ENCODE data around the gene UROD. TPM values are rescaled to one million over a fixed set of nuclear protein-coding genes. Genes with fewer than 3 reads are reported as not detected.
"Not testable (repeated sequence)": the region's sequence is repeated elsewhere in the genome, so short reads cannot be mapped to it uniquely, and the experiment has no call there.

UROD gene
- total RNA-seq, 2 experiments from 2014 or later, result 74.7 to 76.4 TPM

DNA sequence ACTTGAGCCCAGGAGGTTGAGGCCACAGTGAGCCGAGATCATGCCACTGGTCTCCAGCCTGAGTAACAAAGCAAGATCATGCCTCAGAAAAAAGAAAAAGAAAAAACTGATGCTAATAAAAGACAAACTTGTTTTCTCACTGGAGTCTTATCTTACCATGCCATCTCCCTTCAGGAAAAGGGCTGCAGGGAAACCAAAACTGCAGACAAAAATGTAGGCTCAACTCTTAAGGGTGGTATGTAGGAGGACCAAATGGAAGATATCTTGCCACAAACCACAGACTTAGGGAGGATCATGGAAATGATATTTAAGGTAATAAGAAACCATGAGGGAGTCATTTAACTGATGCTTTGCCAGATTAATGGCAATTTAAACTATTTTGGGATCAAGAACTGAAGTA, 32.9 kb downstream of the UROD start:
- Mint-ChIP-seq H3K4me1 (ENCODE audit: low read depth) (no peaks in the 10 kb centered on the region), H3K27me3 (ENCODE audit: low read depth) (no peaks in the 10 kb centered on the region), H3K36me3 (ENCODE audit: low read depth) (no peaks in the 10 kb centered on the region), H3K27ac (no peak overlapping the region), H3K4me3 (no peak overlapping the region), H3K9me3 (ENCODE audit: insufficient read depth) (no peaks in the 10 kb centered on the region)
- DNase-seq, result no peak
- CTCF ChIA-PET, result interaction anchor here (1.5 kb wide), 1 partner anchor 30 kb away, joined by 3 read pairs; no protein-coding TSS in a partner anchor
- POLR2A ChIA-PET, result no interaction called here
- ATAC-seq, result no peak

DNA sequence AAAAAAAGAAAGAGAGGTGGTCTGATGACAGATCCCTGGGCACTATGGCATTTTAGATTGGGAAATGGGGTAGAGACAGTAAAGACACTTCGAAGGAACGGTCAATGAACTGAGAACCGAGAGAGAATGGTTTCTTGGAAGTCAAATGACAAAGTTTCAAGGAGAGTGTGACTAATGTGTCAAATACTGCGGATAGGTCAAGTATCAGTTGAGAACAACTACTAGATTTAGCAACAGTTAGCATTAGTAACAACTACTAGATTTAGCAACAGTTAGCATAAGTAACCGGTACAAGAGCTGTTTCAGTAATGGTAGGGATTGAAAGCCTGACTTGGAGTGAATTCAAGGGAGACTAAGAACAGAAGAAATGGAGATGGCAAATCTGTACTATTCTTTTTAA, 35.0 kb downstream of the UROD start:
- no peak overlapping the region for H3K4me3 Mint-ChIP-seq
- no peaks in the 10 kb centered on the region for H3K9me3 Mint-ChIP-seq (ENCODE audit: insufficient read depth)
- ATAC-seq (no peak), DNase-seq (no peak)
- no peak overlapping the region for H3K27ac Mint-ChIP-seq
- H3K27me3 Mint-ChIP-seq (ENCODE audit: low read depth), result no peaks in the 10 kb centered on the region
- ChIA-PET CTCF (no interaction called here), POLR2A (no interaction called here)
- peaks cover 13% of the 10 kb centered on the region for H3K4me1 Mint-ChIP-seq (ENCODE audit: low read depth)
- H3K36me3 Mint-ChIP-seq (ENCODE audit: low read depth), result no peaks in the 10 kb centered on the region

DNA sequence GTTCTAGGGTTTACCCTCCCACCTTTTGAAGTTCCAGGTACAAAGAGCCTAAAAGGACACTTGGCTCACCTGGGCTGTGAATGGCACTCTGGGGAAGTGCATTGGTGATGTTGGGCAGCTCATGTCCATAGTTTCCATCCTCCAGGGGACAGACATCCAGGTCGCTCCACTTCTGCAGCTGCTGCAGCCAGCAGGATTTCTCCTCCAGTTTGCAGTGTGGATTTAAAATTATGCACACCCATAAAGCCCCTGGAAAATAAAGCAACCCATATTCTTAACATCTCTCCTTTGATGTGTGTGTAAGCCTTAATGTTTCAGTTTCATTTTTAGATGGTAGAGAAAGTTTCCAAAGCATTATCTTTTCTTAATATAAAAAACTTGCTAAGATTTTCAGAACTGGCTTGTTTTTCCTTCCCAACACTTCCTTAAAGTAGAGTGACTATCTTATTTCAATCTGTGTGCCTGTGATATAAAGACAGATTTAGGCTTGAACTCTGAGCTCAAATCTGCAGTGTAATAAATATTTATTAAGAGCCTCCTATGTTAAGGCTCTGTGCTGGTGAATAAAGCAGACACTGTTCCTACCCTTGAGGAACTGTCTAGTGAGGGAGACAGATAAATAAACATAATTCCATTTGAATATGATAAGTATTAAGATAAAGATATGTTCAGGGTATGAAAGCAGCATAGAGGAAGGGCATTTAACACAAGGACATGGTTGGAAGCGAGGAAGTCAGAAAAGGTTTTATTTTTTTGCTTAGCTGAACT, 39.1 kb downstream of the UROD start:
- ATAC-seq (peak; percentile 92), DNase-seq (peak; percentile 28)
- H3K4me3 Mint-ChIP-seq, result peak overlapping the region; percentile 67
- H3K9me3 Mint-ChIP-seq (ENCODE audit: insufficient read depth), result no peaks in the 10 kb centered on the region
- no peaks in the 10 kb centered on the region for H3K27me3 Mint-ChIP-seq (ENCODE audit: low read depth)
- no peaks in the 10 kb centered on the region for H3K36me3 Mint-ChIP-seq (ENCODE audit: low read depth)
- H3K27ac Mint-ChIP-seq, result peak overlapping the region; percentile 82
- ChIA-PET CTCF (interaction anchor here (0.7 to 1.7 kb wide), 6 partner anchors 16 to 252 kb away, joined by 3 to 6 read pairs (median 3); partner anchors contain the start of gene UROD), POLR2A (no interaction called here)
- H3K4me1 Mint-ChIP-seq (ENCODE audit: low read depth), result peaks cover 13% of the 10 kb centered on the region

DNA sequence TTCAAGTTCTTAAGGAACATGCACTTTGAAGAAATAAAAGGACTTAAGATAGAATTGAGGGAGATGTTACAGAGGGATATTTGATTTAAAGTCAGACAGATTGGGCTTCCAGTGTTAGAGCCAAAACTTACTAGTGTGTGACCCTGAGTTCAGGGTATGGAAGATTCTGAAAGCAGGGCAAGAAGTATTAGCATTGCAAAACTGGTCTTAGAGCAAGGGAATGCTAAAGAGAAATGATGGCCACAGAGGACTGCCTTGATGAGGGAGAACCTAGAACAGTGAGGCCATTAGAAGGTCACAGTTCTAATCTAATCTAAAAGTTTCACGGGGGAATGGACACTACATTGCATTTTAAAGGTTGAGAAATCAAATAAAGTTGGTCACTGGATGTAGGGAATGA, 45.5 kb downstream of the UROD start:
- no peak for ATAC-seq
- Mint-ChIP-seq H3K27ac (no peak overlapping the region), H3K36me3 (ENCODE audit: low read depth) (no peaks in the 10 kb centered on the region), H3K4me3 (no peak overlapping the region), H3K27me3 (ENCODE audit: low read depth) (no peaks in the 10 kb centered on the region), H3K4me1 (ENCODE audit: low read depth) (no peaks in the 10 kb centered on the region), H3K9me3 (ENCODE audit: insufficient read depth) (no peaks in the 10 kb centered on the region)
- CTCF ChIA-PET, result no interaction called here
- DNase-seq, result no peak
- POLR2A ChIA-PET, result no interaction called here

DNA sequence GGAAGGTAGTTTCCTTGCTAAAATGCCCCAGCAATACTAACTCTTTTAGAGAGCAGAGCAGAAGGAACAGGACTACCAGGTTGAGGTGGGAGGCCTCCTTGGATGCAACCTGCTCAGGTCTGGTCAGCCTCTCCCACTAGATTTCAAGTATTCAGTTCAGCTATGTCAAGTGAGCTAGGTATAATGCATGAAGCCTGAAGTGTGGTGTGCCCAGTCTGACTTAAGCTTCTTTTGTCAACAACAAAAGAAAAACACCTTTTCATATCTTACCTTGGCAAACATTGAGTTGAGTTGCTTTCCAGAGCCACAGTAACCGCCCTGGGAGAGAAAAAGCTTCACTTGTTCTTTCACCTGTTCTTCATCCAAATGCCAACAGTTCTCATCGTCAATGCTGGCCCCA, 47.8 kb downstream of the UROD start:
- CTCF ChIA-PET, result no interaction called here
- Mint-ChIP-seq H3K36me3 (ENCODE audit: low read depth) (no peaks in the 10 kb centered on the region), H3K4me1 (ENCODE audit: low read depth) (peaks cover 3% of the 10 kb centered on the region), H3K9me3 (ENCODE audit: insufficient read depth) (no peaks in the 10 kb centered on the region), H3K27me3 (ENCODE audit: low read depth) (no peaks in the 10 kb centered on the region), H3K4me3 (no peak overlapping the region), H3K27ac (no peak overlapping the region)
- POLR2A ChIA-PET, result no interaction called here
- ATAC-seq, result no peak
- DNase-seq, result no peak

DNA sequence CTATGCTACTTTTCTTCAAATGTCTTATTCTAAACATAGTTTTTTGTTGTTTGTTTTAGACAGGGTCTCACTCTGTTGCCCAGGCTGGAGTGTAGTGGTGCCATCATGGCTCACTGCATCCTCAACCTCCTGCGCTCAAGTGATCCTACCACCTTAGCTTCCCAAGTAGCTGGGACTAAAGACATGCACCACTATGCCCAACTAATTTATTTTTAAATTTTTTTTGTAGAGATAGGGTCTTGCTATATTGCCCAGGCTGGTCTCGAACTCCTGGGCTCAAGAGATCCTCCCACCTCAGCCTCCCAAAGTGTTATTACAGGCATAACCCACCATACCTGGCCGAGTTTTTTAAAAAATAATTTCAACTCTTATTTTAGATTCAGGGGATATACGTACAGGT, 50.4 kb downstream of the UROD start:
- ATAC-seq; CTCF ChIA-PET; H3K27ac Mint-ChIP-seq; POLR2A ChIA-PET; H3K36me3 Mint-ChIP-seq (ENCODE audit: low read depth); H3K9me3 Mint-ChIP-seq (ENCODE audit: insufficient read depth); H3K4me3 Mint-ChIP-seq; H3K27me3 Mint-ChIP-seq (ENCODE audit: low read depth); H3K4me1 Mint-ChIP-seq (ENCODE audit: low read depth); DNase-seq: not testable (repeated sequence)

DNA sequence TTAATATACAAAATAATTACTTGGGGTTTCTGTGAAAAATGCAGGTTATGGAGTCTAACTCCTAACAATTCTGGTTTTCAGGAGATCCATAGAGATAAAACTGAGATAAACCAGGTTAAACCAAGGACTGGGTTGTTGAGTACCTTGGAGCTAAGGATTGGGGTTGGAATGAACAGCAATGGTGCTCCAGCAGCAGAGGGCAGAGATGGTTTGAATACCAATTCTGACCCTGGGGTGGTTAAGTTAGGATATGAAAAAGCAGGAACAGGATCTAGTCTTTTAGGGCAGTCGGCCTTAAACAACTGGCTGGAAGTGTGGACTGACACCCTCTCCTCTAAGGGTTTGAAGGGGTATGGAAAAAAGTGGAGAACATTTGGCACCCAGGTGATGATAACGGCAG, 53.0 kb downstream of the UROD start:
- CTCF ChIA-PET, result no interaction called here
- POLR2A ChIA-PET, result no interaction called here
- Mint-ChIP-seq H3K27ac (no peak overlapping the region), H3K4me1 (ENCODE audit: low read depth) (peaks cover 3% of the 10 kb centered on the region), H3K27me3 (ENCODE audit: low read depth) (no peaks in the 10 kb centered on the region), H3K36me3 (ENCODE audit: low read depth) (no peaks in the 10 kb centered on the region), H3K9me3 (ENCODE audit: insufficient read depth) (peaks cover 4% of the 10 kb centered on the region), H3K4me3 (no peak overlapping the region)
- ATAC-seq, result no peak
- DNase-seq, result no peak

Other genes starting within 250 kb of the UROD start
- 1,000 to 10,000 TPM; 1,750 to 1,777 TPM for gene RPS8, start 236.7 kb upstream of the UROD start, total RNA-seq
- gene BEST4, start 224.1 kb upstream of the UROD start, total RNA-seq, result under 1 TPM; 0.26 to 0.42 TPM
- gene PLK3, start 211.9 kb upstream of the UROD start, total RNA-seq, result 10 to 100 TPM; 64.8 to 68.0 TPM
- 1 to 10 TPM; 1.8 to 2.3 TPM for gene DYNLT4, start 204.9 kb upstream of the UROD start, total RNA-seq
- gene BTBD19, start 203.7 kb upstream of the UROD start, total RNA-seq, result 1 to 10 TPM; 4.5 to 8.8 TPM
- 1 to 10 TPM; 1.3 to 1.4 TPM for gene PTCH2, start 169.0 kb upstream of the UROD start, total RNA-seq
- 10 to 100 TPM; 24.6 to 28.8 TPM for gene EIF2B3, start 25.7 kb upstream of the UROD start, total RNA-seq
- gene HECTD3, start 930 bp upstream of the UROD start, total RNA-seq, result 10 to 100 TPM; 33.5 to 38.6 TPM
- under 1 TPM; 0.50 TPM for gene ZSWIM5, start 194.4 kb downstream of the UROD start, total RNA-seq